GM12874 (cell line): ENCODE measurements around the gene ATPAF1.

Source experiments
- CTCF ChIP-seq: IDR thresholded peaks from 2 replicates; pipeline ENCODE4 v1.5.1; 2011; ENCODE audit warnings: low read depth, mild to moderate bottlenecking, control low read depth, low read length, moderate library complexity; ENCODE audit not compliant: insufficient read depth

The ATPAF1 gene

GRCh38 chr1:46667782-46668760 is at the start of gene ATPAF1:
Gene ATPAF1 (minus strand): TSS chr1:46668364. CDS start chr1:46668322, 42 bp downstream.
- TF ChIP-seq CTCF: no peak

GRCh38 chr1:46717654-46718053 is 49.5 kb upstream of the ATPAF1 start:
- TF ChIP-seq CTCF: no peak

- no peak for TF ChIP-seq CTCF
Observed at GRCh38 chr1:46714976-46715375, 46.8 kb upstream of the ATPAF1 start.

- no peak for TF ChIP-seq CTCF
Observed at GRCh38 chr1:46708121-46708520, 40.0 kb upstream of the ATPAF1 start.

- no peak for TF ChIP-seq CTCF
Observed at GRCh38 chr1:46705408-46705807, 37.2 kb upstream of the ATPAF1 start.

GRCh38 chr1:46703927-46704641 is 35.9 kb upstream of the ATPAF1 start:
- TF ChIP-seq CTCF: no peak

- no peak for TF ChIP-seq CTCF
Observed at GRCh38 chr1:46699666-46700065, 31.5 kb upstream of the ATPAF1 start.
